ENCODE measurements around the gene PRPH.

DNA sequence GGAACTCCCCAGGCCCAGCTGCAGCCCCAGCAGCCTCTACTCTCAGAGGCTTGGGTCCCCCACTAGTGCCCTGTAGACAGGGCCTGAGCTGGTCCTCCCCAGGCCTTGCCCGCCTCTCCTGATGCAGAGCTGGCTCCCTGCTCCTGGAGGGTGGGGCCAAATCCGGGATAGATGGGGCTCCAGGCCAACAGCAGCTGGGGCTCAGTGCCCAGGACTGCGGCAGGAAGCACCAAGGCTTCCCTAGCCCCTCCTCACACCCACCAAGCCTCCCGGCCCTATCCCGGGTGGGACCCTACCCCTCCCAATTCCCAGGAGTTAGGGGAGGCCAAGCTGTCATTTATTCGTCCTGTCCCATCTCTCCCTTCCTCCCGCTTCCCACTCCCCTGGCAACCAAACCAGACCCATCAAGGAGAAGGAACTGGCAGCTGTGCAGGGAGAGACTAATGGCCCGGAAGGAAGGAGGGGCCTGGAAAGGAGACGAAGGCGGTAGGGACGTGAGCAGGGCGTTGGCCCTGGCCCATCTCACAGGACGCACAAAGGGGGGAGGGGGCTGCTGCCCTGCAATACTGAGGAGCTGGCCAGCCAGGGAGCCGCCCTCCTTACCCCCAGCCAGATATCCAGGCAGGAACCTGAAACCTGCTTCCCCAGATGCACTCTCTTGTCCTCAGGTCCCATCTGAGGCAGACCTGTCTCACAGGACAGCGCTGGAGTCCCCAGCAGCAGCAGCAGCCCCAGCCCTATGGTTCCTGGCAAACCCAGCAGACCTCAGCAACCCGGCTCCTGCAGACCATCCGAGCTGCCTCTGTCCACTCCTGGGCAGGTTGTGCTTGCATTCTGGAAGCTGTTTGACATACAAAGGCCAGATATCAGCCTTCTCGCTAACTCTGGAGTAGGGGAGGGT is 1.6 kb upstream of the PRPH start:
- TF ChIP-seq CTCF (IDR thresholded peaks at IDR 0.05; ENCODE audit: insufficient read depth, low read length, poor library complexity, severe bottlenecking): no peak
- TF ChIP-seq EZH2phosphoT487 (conservative IDR thresholded peaks at IDR 0.05; ENCODE audit: low read length): no peak
